ENCODE data around the gene CAMLG. TPM values are rescaled to one million over a fixed set of nuclear protein-coding genes. Genes with fewer than 3 reads are reported as not detected.
"Not testable (repeated sequence)": the region's sequence is repeated elsewhere in the genome, so short reads cannot be mapped to it uniquely, and the experiment has no call there.

The CAMLG gene
- polyA plus RNA-seq (ENCODE audit: insufficient read length in 10 of 10) = 10 to 100 TPM; 44.1 to 58.9 (median 55.4) TPM
- long read RNA-seq, donor 1, transcript CAMLG-201 (4 exons, 2,221 nt) = major isoform, 14 of 41 reads
- long read RNA-seq, donor 1, transcript CAMLG-202 (3 exons, 895 nt) = minor isoform, 5 of 41 reads
- long read RNA-seq, donor 1, partial matches to known transcripts = 17 of 41 reads
- long read RNA-seq, donor 1, other reads (novel, unspliced or antisense) = 5 of 41 reads
- long read RNA-seq, donor 2, transcript CAMLG-202 (3 exons, 895 nt) = minor isoform, 5 of 23 reads
- long read RNA-seq, donor 2, transcript CAMLG-201 (4 exons, 2,221 nt) = major isoform, 12 of 23 reads
- long read RNA-seq, donor 2, partial matches to known transcripts = 6 of 23 reads
- long read RNA-seq, donor 2, other reads (novel, unspliced or antisense) = 0 of 23 reads
- long read RNA-seq, donor 3 = 0 reads
- long read RNA-seq, donor 4, transcript CAMLG-201 (4 exons, 2,221 nt) = major isoform, 12 of 27 reads
- long read RNA-seq, donor 4, partial matches to known transcripts = 12 of 27 reads
- long read RNA-seq, donor 4, other reads (novel, unspliced or antisense) = 0 of 27 reads
- long read RNA-seq, donor 5, transcript CAMLG-202 (3 exons, 895 nt) = minor isoform, 13 of 70 reads
- long read RNA-seq, donor 5, transcript CAMLG-201 (4 exons, 2,221 nt) = major isoform, 17 of 70 reads
- long read RNA-seq, donor 5, partial matches to known transcripts = 28 of 70 reads
- long read RNA-seq, donor 5, other reads (novel, unspliced or antisense) = 12 of 70 reads
- long read RNA-seq, donor 6, transcript CAMLG-201 (4 exons, 2,221 nt) = major isoform, 18 of 53 reads
- long read RNA-seq, donor 6, transcript CAMLG-202 (3 exons, 895 nt) = minor isoform, 5 of 53 reads
- long read RNA-seq, donor 6, partial matches to known transcripts = 30 of 53 reads
- long read RNA-seq, donor 6, other reads (novel, unspliced or antisense) = 0 of 53 reads
- long read RNA-seq, donor 7, transcript CAMLG-201 (4 exons, 2,221 nt) = major isoform, 13 of 24 reads
- long read RNA-seq, donor 7, transcript CAMLG-202 (3 exons, 895 nt) = minor isoform, 5 of 24 reads
- long read RNA-seq, donor 7, partial matches to known transcripts = 6 of 24 reads
- long read RNA-seq, donor 7, other reads (novel, unspliced or antisense) = 0 of 24 reads
- long read RNA-seq, donor 8, transcript CAMLG-201 (4 exons, 2,221 nt) = major isoform, 11 of 48 reads
- long read RNA-seq, donor 8, transcript CAMLG-202 (3 exons, 895 nt) = minor isoform, 8 of 48 reads
- long read RNA-seq, donor 8, partial matches to known transcripts = 29 of 48 reads
- long read RNA-seq, donor 8, other reads (novel, unspliced or antisense) = 0 of 48 reads
- long read RNA-seq, donor 9, transcript CAMLG-201 (4 exons, 2,221 nt) = major isoform, 7 of 8 reads
- long read RNA-seq, donor 9, partial matches to known transcripts = 0 of 8 reads
- long read RNA-seq, donor 9, other reads (novel, unspliced or antisense) = 0 of 8 reads

DNA sequence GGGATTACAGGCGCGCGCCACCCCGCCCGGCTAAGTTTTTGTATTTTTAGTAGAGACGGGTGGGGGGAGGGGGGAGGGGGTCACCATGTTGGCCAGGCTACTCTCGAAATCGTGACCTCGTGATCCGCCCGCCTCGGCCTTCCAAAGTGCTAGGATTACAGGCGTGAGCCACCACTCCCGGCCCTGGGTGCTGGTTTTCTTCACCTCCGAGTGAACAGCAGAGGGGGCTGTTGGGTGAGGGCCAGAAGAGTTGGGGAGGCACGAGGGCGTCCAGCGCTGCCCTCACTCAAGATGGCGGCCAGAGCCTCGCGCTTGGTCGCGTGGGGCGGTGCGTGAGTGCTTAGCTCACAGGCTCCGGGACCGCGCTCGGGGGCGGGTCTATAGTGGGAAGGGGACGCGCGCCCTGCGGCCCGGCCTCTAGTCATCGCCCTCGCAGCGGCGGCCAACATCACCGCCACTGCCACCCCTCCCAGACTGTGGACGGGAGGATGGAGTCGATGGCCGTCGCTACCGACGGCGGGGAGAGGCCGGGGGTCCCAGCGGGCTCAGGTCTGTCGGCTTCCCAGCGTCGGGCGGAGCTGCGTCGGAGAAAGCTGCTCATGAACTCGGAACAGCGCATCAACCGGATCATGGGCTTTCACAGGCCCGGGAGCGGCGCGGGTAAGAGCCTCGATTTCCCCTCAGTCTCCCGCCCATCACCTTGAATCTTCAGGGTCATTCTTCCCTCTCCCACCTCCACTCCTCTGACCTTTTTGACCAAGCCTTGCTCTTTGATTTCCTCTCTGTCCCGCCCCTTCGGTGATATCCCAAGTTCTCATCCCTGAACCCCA lies at the start of gene CAMLG:
CAMLG (plus strand) TSS at position 416 of the 830 bp plus-strand sequence; CDS start at position 489, 73 bp downstream.
- peak; percentile 98 to 100 (median 99) for DNase-seq

DNA sequence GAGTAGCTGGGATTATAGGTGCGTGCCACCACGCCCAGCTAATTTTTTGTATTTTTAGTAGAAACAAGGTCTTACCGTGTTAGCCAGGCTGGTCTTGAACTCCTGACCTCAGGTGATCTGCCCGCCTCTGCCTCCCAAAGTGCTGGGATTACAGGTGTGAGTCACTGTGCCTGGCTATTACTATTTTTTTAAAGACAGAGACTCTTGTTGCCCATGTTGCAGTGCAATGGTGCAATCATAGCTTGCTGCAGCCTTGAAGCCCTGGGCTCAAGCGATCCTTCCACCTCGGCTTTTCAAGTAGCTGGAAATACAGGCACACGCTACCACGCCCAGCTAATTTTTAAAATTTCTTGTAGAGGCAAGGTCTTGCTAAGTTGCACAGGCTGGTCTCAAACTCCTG lies 48.2 kb upstream of the CAMLG start:
- not testable (repeated sequence) for DNase-seq

DNA sequence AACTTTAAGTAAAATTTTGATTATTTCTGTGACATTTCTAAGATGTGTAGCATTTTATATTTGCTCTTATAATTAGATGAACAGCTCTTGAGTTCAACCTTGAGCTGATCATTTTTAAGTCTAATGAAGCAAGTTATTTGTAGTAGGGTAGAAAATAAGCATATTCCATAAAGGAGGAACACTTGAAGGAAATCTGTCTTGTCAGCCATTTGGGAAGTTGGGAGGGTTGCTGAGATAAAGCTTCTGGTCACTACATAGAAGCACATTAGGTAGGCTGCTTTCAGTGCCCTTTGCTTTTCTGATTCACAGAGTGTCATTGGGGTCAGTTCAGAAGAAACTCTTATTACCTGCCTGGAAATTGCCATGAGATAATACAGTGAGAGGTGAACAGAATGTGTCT lies 45.6 kb upstream of the CAMLG start:
- no peak for DNase-seq

DNA sequence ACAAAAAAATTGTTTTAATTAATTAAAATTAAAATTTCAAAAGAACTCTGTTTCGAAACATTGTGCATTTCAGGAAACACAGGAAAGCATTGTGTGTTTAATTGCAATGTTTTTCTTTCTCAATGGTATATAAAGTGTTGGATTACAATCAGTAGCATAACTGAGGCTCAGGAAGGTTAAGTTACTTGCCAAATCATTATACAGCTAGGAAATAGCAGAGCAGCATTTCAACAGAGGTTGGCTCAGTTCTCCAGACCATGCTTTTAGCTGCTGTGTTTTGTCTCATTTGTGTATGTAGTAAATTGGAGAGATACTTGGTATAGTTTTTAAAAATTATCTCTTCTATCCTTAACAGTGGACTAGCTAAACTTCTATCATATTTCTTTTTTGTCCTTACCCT lies 30.0 kb upstream of the CAMLG start:
- DNase-seq = no peak

DNA sequence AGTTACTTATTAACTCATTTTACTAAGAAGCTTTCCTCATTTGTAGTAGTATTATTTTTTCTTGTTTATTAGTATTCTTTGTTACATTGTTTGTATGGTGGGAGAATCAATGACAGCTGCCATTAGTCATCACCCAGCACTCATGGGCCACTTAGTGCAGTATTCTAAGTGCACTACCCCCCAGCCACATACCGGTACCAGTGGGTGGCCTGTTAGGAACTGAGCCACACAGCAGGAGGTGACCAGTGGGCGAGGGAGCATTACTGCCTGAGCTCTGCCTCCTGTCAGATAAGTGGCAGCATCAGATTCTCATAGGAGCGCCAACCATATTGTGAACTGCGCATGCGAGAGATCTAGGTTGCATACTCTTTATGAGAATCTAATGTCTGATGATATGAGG lies 24.2 kb upstream of the CAMLG start:
- DNase-seq = no peak

DNA sequence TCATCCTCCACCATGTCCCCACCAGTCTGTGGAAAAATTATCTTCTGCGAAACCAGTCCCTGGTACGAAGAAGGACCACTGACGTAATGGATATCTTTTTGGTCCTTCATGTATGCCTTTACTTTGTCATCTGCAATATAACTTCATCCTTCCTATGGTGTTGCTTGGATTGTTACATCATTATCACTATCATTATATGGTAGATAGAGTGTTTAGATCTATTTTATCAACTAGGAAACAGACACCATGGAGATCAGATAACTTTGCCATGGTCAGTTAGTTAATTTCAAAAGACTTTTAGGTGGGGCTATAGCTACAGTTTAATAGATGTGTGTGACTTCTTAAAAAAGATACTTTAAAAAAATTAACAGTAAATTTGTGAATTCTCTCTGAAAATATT lies 23.8 kb upstream of the CAMLG start:
- DNase-seq = no peak

DNA sequence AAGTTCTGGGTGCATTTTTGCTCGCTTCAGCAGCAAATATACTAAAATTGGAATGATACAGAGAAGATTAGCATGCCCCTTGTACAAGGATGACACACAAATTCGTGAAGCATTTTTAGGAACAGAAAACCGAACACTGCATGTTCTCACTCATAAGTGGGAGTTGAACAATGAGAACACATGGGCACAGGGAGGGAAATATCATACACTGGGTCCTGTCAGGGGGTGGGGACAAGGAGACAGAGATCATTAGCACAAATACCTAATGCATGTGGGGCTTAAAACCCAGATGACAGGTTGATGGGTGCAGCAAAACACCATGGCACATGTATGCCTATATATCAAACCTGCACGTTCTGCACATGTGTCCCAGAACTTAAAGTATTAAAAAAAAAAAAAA lies 22.9 kb upstream of the CAMLG start:
- not testable (repeated sequence) for DNase-seq

DNA sequence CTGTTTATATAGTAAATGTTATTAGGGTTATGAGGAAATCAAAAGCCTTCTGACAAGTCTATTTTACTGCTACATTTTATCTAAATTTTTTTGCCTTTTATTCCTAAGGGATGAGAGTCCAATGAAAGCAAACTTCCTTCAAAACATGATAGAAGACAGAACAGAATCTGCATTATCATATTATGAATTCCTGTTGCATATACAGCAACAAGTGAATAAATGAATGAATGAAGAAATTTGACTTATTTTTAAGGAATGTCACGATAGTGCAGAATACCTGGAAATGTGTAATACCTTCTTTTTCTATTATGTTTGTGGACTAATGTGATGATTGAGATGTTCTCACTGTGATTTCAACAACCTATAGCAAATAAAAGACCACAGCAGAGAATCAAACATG lies 13.5 kb upstream of the CAMLG start:
- DNase-seq = no peak

DNA sequence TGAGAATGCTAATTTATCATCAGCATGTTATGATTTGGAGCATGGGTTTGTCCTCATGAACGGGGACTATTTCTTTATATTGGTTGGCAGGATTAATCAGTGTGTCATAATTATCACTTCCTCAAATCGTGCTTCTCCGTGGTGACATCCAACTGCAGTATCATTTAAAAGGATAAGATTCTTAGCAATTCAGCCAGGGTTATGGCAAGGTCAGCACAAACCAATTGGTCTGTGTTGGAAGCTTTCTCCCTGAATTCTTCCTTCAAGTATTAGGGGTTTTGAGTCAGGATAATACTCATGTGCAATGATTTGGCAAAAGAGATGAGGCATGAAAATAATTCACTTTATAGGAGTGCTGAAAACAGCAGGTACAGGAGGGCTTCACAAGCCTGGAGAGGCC lies 5.5 kb upstream of the CAMLG start:
- DNase-seq = no peak

DNA sequence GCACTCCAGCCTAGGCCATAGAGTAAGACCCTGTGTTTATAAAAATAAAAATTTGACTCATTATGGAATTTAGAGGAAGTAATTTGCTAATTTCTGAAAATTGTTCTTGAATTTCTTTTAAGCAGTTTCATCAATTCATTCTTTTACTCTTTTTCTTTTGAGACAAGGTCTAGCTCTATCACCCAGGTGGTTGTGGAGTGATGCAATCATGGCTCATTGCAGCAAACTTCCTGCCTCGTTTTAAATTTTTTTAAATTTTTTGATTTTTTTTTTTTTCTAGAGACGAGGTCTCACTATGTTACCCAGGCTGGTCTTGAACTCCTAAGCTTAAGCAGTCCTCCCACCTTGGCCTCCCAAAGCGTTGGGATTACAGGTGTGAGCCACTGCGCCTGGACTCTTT lies 3.1 kb upstream of the CAMLG start:
- DNase-seq = no peak

DNA sequence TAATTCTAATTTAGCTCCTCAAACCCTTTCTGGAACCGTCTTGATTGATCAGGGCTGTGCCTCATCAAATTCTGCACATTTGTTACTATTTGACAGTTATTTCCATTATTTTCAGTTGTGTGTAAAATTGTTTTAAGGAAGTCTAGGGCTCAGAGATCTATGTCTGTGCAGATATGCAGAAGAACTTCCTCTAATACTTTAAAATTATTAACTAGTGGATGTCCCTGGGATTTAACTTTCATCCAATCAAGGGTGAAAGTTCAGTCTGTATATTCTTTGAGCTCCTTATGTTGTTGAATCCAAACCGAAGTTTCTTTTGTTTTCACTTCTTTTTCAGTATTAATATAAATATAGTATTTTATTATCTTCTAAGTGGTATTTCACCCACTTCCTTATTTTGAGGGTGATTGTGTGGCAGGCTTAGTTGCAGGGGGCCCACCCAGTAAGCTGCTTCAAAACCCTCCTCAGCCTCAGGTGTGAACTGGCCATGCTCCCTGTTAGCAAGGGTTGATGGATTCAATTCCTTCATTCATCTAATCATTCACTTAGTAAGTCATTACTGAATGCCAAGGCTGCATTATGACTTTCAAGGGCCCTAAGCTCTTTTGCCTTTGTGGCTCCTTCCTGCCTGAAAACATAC lies 2.1 kb upstream of the CAMLG start:
- DNase-seq = no peak

DNA sequence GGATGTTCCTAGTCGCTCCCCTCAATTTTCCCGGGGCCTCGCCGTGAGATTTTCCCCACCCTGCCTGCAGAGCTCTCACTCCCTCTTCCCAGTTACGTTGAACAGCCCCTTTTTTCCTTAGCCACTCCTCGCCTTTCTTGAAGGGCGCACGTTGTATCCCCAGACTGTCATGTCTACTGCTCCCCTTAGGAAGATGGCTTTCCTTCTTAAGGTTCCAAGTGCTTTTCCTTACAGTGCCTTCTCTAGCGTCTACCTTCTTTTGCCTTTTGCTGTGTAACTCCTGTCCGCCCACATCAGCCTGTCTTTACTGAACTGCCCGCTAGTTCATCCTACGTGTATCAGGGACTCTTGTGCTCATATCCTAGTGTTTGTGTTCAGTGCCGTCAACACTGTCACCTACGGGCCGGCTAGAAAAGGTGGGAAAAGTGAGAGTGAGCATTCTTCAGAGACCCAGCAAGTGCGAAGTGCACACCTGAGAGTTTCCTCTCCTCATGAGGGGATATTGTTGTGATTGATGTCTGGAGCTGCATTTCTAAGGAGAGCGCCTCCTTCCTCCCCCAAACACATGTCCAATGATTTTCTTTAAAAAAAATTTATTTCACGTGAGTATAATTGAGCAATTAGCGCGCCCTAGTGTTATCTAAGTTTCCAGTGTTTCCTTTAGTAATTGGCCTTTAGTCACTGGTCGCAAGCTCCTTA lies 764 bp downstream of the CAMLG start:
- peak; percentile 27 to 79 (median 44) for DNase-seq

DNA sequence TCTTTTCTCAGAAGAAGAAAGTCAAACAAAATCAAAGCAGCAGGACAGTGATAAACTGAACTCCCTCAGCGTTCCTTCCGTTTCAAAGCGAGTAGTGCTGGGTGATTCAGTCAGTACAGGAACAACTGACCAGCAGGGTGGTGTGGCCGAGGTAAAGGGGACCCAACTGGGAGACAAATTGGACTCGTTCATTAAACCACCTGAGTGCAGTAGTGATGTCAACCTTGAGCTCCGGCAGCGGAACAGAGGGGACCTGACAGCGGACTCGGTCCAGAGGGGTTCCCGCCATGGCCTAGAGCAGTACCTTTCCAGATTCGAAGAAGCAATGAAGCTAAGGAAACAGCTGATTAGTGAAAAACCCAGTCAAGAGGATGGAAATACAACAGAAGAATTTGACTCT lies 2.7 kb downstream of the CAMLG start:
- DNase-seq = no peak

DNA sequence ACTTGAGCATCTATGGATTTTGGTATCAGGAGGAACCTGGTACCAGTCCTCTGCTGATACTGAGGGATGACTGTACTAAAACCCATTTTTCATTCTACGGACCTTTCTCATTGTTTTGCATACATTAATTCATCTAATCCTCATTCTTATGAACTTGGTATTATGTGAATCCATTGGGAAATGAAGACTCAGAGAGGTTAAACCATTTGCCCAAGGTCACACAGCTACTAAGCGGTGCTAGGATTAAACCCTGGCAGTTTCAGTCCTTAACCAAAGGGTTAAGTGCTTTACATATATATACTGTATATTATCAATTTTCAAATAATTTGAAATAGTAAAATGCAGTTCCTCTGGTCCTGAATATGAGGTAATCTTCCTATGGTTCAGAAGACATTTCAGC lies 3.8 kb downstream of the CAMLG start:
- no peak for DNase-seq

DNA sequence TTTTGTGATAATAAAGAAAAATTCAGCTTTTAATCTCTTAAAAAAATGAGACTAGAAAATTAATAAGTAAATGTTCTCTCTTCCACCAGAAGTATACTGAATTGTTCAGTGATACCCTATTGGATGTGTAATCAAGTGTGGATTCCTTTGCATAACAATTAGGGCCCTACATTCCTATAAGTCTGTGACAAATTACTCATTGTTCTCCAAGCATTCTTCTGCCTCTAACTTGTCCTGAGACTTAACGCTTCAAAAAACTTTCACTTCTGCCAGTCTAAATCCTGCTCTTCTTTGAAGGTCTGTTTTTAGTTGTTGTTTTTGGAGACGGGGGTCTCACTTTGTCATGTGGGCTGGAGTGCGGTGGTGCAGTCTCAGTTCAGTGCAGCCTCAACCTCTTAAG lies 11.1 kb downstream of the CAMLG start:
- DNase-seq = no peak

DNA sequence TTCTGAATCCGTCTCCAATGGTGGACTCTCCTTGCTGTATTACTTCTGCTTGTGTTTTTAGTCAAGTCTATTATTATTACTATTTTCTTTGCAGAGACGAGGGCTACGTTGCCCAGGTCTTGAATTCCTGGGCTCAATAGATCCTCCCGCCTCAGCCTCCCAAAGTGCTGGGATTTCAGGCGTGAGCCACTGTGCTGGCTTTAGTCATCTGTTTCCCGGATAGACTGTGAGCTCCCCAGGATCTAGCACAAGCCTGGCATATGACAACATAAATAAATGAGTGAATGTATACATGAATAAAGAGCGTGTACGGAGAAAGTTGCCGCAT lies 19.8 kb downstream of the CAMLG start:
- no peak for DNase-seq

DNA sequence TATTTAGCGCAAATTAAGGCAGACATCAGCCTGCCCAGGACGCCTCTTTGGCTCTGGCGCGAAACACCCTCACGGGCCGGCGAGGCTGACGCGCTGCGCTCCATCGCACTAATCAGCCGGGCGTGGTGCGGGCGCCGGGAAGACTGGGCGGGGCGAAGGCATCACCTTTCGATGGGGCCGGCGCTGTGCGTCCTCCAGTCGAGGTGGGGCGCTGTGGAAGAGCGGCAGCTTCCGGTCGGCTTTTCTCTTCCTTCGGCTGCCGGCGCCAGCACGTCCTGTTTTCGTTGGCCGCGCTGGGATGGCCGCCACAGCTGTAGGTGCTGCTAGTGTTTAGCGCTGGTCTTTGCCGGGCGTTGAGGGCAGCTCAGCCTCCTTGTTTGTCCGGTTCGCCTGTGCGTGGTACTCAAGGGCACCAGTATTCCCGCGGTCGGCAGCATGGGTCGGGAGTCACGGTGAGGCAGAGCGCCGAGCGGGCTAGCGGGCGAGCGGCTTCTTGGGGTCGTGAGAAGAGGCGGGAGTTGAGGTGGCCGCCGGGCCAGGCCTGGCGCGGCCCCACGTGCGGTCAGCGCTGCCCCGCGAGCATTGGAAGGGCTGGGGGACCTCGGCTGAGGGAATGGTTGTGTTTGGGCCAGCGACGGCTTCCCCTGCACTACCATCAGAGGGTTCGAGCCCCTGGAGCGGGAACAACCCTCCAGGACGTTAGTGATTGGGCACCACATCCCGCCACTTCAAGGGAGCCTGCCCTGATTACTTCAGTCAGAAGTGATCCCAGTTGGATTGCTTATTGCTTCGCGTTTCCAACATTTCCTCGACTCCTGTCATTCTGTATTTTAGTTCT lies 20.4 kb downstream of the CAMLG start, which contains the start of gene DDX46:
DDX46 (plus strand) TSS at position 276 of the 838 bp plus-strand sequence; CDS start at position 436, 160 bp downstream.
- DNase-seq = peak; percentile 88 to 97 (median 93)

DNA sequence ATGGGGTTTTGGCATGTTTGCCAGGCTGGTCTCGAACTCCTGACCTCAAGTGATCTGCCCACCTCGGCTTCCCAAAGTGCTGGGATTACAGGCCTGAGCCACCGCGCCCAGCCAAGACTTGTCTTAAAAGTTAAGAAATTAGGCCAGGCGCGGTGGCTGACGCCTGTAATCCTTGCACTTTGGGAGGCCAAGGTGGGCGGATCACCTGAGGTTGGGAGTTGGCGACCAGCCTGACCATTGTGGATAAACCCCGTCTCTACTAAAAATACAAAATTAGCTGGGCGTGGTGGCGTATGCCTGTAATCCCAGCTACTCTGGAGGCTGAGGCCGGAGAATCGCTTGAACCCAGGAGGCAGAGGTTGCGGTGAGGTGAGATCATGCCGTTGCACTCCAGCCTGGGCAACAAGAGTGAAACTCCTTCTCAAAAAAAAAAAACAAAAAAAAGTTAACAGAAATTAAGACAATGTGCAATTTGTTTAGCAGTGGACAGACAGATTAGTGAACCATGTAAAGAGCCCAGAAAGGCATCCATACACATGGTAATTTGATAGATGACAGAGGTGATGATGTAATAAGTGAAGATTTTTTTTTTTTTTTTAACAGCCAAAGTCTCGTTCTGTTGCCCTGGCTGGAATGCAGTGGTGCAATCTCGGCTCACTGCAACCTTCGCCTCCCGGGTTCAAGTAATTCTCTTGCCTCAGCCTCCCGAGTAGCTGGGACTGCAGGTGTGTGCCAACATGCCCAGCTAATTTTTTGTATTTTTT lies 29.4 kb downstream of the CAMLG start:
- DNase-seq = not testable (repeated sequence)
